Neutrophil (primary cell): Measurements from ENCODE around the gene PPDPF.

Source experiments
- H3K27ac ChIP-seq: fragments of 200-600 bp; sonication (generic); 2 replicates; pipeline ENCODE4 v1.5.1; 2016; ENCODE audit warnings: mild to moderate bottlenecking, moderate library complexity
- H3K27me3 ChIP-seq: fragments of 200-600 bp; sonication (generic); 2 replicates; pipeline ENCODE4 v1.6.0; 2016; ENCODE audit warnings: mild to moderate bottlenecking
- H3K36me3 ChIP-seq: fragments of 200-600 bp; sonication (generic); 2 replicates; pipeline ENCODE4 v1.5.1; 2017
- H3K4me1 ChIP-seq, 2 experiments: fragments of 200-600 bp in 1 of 2; sonication (generic) in 1 of 2; 1 replicate in 1 of 2; 2 replicates in 1 of 2; pipeline versions ENCODE4 v1.5.1 to v1.6.1; 2013 to 2016; ENCODE audit warnings: low read depth in 1 of 2, low read length in 1 of 2, mild to moderate bottlenecking in 1 of 2, moderate library complexity in 1 of 2; ENCODE audit not compliant: control insufficient read depth in 1 of 2, insufficient read depth in 1 of 2
- H3K4me3 ChIP-seq, 2 experiments: fragments of 200-600 bp in 1 of 2; sonication (generic) in 1 of 2; 1 replicate in 1 of 2; 2 replicates in 1 of 2; pipeline ENCODE4 v1.5.1; 2013 to 2016; ENCODE audit warnings: low read depth in 1 of 2, low read length in 1 of 2, mild to moderate bottlenecking in 1 of 2, moderate library complexity in 1 of 2
- H3K9me3 ChIP-seq: fragments of 200-600 bp; sonication (generic); 2 replicates; pipeline ENCODE4 v1.5.1; 2016
- CTCF ChIP-seq: fragments of 200-600 bp; sonication (generic); IDR thresholded peaks from 2 replicates; pipeline ENCODE4 v1.5.1; 2016; ENCODE audit warnings: antibody characterized with exemption

The PPDPF gene

GRCh38 chr20:63553251-63553932 is 32.8 kb downstream of the PPDPF start:
- H3K4me3 ChIP-seq = peak overlapping the region; percentile 55 to 60
- peaks cover 9 to 17% of the 10 kb centered on the region in 2 experiments for H3K4me1 ChIP-seq
- peaks cover 84% of the 10 kb centered on the region for H3K27me3 ChIP-seq
- TF ChIP-seq CTCF = no peak
- H3K9me3 ChIP-seq = no peaks in the 10 kb centered on the region
- peaks cover 29% of the 10 kb centered on the region for H3K36me3 ChIP-seq
- H3K27ac ChIP-seq = peak overlapping the region; percentile 21

- Histone ChIP-seq H3K36me3 (peaks cover 34% of the 10 kb centered on the region), H3K27ac (peak within 1 kb of the TSS; percentile 21), H3K4me3 (peak within 1 kb of the TSS; percentile 55 to 60), H3K4me1 (peaks cover 9 to 17% of the 10 kb centered on the region in 2 experiments), H3K9me3 (no peaks in the 10 kb centered on the region), H3K27me3 (peaks cover 79% of the 10 kb centered on the region)
- TF ChIP-seq CTCF = no peak
Measured at GRCh38 chr20:63553933-63554290, 33.3 kb downstream of the PPDPF start, which contains the start of gene FNDC11. Gene FNDC11 (plus strand): TSS chr20:63554159. CDS start chr20:63555664, 1,505 bp downstream.

- H3K27me3 ChIP-seq = peaks cover 72% of the 10 kb centered on the region
- TF ChIP-seq CTCF = no peak
- H3K4me1 ChIP-seq = peaks cover 9 to 17% of the 10 kb centered on the region in 2 experiments
- no peak overlapping the region for H3K27ac ChIP-seq
- peaks cover 41% of the 10 kb centered on the region for H3K36me3 ChIP-seq
- H3K9me3 ChIP-seq = no peaks in the 10 kb centered on the region
- H3K4me3 ChIP-seq = peak overlapping the region; percentile 32 to 55
Measured at GRCh38 chr20:63554361-63555278, 34.1 kb downstream of the PPDPF start.

- peaks cover 2% of the 10 kb centered on the region for H3K9me3 ChIP-seq
- TF ChIP-seq CTCF = no peak
- peaks cover 60% of the 10 kb centered on the region for H3K27me3 ChIP-seq
- H3K4me1 ChIP-seq = peaks cover 9 to 17% of the 10 kb centered on the region in 2 experiments
- peaks cover 53% of the 10 kb centered on the region for H3K36me3 ChIP-seq
- H3K4me3 ChIP-seq = no peak overlapping the region
- no peak overlapping the region for H3K27ac ChIP-seq
Measured at GRCh38 chr20:63555661-63556381, 35.3 kb downstream of the PPDPF start.

GRCh38 chr20:63556873-63557478 is 36.4 kb downstream of the PPDPF start:
- Histone ChIP-seq H3K36me3 (peaks cover 65% of the 10 kb centered on the region), H3K4me1 (peaks cover 9 to 17% of the 10 kb centered on the region in 2 experiments), H3K9me3 (peaks cover 2% of the 10 kb centered on the region), H3K4me3 (no peak overlapping the region), H3K27me3 (peaks cover 48% of the 10 kb centered on the region), H3K27ac (no peak overlapping the region)
- TF ChIP-seq CTCF = no peak
